Psoas muscle (tissue), 8 donors: Measurements from ENCODE around the gene OR10R2. TPM values are rescaled to one million over a fixed set of nuclear protein-coding genes. Genes with fewer than 3 reads are reported as not detected.
"Not testable (repeated sequence)": the region's sequence is repeated elsewhere in the genome, so short reads cannot be mapped to it uniquely, and the experiment has no call there.

Experiments
- ATAC-seq, 4 donors: fragments of 200-7000 bp; cut with Tn5 transposase; one replicate each; pipeline ENCODE4 v1.9.1; 2020; ENCODE audit warnings: moderate library complexity in 3 of 4, mild to moderate bottlenecking in 2 of 4
- DNase-seq, 2 donors: peaks; one replicate each; pipeline ENCODE4 v3.0.0-alpha.2; 2020
- H3K27ac ChIP-seq: fragments of 200-600 bp; one replicate; pipeline ENCODE4 v1.8.0; 2022
- H3K27me3 ChIP-seq, 3 donors: fragments of 200-600 bp in 1 of 3; one replicate each; pipeline versions ENCODE4 v1.6.1 to v1.8.0; 2013 to 2022; ENCODE audit warnings: low read length in 2 of 3, mild to moderate bottlenecking in 2 of 3, moderate library complexity in 1 of 3; ENCODE audit not compliant: insufficient read depth in 3 of 3
- H3K36me3 ChIP-seq, 2 donors: fragments of 200-600 bp in 1 of 2; one replicate each; pipeline versions ENCODE4 v1.6.1 to v1.8.0; 2013 to 2022; ENCODE audit warnings: low read depth in 1 of 2, mild to moderate bottlenecking in 1 of 2, moderate library complexity in 1 of 2; ENCODE audit not compliant: insufficient read depth in 1 of 2
- H3K4me1 ChIP-seq: fragments of 200-600 bp; one replicate; pipeline ENCODE4 v1.8.0; 2022
- H3K4me3 ChIP-seq: fragments of 200-600 bp; one replicate; pipeline ENCODE4 v1.8.0; 2022; ENCODE audit warnings: mild to moderate bottlenecking
- H3K9me3 ChIP-seq: fragments of 200-600 bp; one replicate; pipeline ENCODE4 v1.8.0; 2022
- WGBS, 3 donors: extraction: QIAGEN DNeasy Blood & Tissue Kit; methylation state at CpG; one replicate each; pipeline versions ENCODE4 v1.1.6 to v1.1.7; 2013; 5-methylcytosine and 5-hydroxymethylcytosine counted together
- intact Hi-C, 2 donors: fragments of 100-400 bp; cut with DNase I; formaldehyde crosslinking; loops; one replicate each; pipeline versions ENCODE4 v1.11.0 to v1.14.2; 2022
- long read RNA-seq, 2 donors: library from polyadenylated mRNA; unstranded; transcript quantifications; one replicate each; pipeline ENCODE4 v2.0.0, GENCODE V29; 2021
- polyA plus RNA-seq, 3 donors: library from polyadenylated mRNA; stranded (reverse); fragments of 200-250 nt; gene quantifications; one replicate each; pipeline ENCODE4 v1.2.3, GENCODE V29; 2013
- total RNA-seq, 4 donors: library from RNA; stranded (reverse); fragmentation: NEBNext Ultra II Directional in 2 of 4; extraction: Animal tissue kit (Norgen Biotek cat#: 25700) in 2 of 4; gene quantifications; one replicate each; pipeline versions ENCODE4 v1.2.1 to v1.2.4, GENCODE V29; 2021 to 2023
- TF ChIP-seq, protein P1 (sequence below): fragments of 200-600 bp; IDR thresholded peaks from one replicate; pipeline ENCODE4 v1.8.0; 2022; ENCODE audit warnings: antibody characterized with exemption
- donor health status: healthy with polysubstance abuse.
- donor health status: DM: no; HTN: no; CAD: no; lungs with moderate emphysema.
- donor health status: Bipolar disorder and iron deficiency.
- donor health status: healthy.
- donor health status: DM: yes; HTN: yes; CAD: no.
- donor health status: DM: no; HTN: no; CAD: no.
- donor health status: DM: no; HTN: no; CAD: no.
- donor health status: DM: yes; HTN: yes; CAD: no.

The OR10R2 gene, protein sequence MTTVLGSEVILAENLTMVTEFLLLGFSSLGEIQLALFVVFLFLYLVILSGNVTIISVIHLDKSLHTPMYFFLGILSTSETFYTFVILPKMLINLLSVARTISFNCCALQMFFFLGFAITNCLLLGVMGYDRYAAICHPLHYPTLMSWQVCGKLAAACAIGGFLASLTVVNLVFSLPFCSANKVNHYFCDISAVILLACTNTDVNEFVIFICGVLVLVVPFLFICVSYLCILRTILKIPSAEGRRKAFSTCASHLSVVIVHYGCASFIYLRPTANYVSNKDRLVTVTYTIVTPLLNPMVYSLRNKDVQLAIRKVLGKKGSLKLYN
- not detected for total RNA-seq
- polyA plus RNA-seq = not detected
- long read RNA-seq, donor 1 = 0 reads
- long read RNA-seq, donor 2 = 0 reads

DNA sequence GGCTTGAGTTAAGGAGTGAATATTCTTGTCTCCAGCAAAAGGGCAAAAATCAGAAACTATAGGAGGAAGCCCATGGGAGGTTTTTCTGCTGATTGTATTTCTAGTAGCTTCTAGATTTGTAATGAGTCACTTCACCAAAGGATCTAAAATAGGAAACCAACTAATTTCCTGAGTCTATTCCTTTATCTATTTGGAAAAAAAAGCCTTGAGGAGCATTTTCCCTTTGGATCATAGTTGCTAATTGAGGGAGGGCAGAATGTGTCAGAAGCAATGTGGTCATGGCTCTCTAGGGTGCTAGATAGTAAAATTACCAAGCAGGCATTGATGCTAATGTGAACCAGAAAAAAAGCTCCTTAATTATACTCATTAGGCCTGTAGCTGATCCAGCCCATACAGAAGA is at the start of gene OR10R2:
OR10R2 (plus strand) TSS at position 301 of the 400 bp plus-strand sequence. CDS start 106 bp downstream, outside the sequence.
- TF ChIP-seq, protein P1, sequence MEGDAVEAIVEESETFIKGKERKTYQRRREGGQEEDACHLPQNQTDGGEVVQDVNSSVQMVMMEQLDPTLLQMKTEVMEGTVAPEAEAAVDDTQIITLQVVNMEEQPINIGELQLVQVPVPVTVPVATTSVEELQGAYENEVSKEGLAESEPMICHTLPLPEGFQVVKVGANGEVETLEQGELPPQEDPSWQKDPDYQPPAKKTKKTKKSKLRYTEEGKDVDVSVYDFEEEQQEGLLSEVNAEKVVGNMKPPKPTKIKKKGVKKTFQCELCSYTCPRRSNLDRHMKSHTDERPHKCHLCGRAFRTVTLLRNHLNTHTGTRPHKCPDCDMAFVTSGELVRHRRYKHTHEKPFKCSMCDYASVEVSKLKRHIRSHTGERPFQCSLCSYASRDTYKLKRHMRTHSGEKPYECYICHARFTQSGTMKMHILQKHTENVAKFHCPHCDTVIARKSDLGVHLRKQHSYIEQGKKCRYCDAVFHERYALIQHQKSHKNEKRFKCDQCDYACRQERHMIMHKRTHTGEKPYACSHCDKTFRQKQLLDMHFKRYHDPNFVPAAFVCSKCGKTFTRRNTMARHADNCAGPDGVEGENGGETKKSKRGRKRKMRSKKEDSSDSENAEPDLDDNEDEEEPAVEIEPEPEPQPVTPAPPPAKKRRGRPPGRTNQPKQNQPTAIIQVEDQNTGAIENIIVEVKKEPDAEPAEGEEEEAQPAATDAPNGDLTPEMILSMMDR = no peak
- no peak within 1 kb of the TSS for H3K4me3 ChIP-seq
- no peak for ATAC-seq

DNA sequence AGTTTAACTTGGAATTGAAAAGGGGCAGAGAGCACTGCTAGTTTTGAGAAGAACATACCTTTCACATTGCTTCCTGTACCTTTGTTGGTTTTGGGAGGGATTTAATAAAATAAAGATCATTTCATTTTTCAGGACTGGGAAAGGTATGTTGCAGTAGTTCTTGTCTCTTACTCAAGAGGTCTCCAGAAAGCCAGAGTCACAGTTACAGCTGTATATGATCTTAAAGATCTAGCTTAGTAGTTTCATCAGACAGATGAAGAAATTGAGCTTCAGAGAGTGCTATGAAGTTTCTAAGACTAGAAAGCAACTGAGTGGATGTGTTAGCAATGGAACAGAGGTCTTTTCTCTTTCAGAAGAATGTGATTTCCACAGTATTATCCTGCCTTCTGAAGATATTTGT is 47.0 kb upstream of the OR10R2 start:
- no peak for ATAC-seq
- Histone ChIP-seq H3K36me3 (no peaks in the 10 kb centered on the region), H3K27me3 (no peaks in the 10 kb centered on the region), H3K4me1 (no peaks in the 10 kb centered on the region), H3K27ac (no peak overlapping the region), H3K9me3 (peaks cover 7% of the 10 kb centered on the region), H3K4me3 (no peak overlapping the region)
- TF ChIP-seq, protein P1 = no peak
- DNase-seq = no peak
- intact Hi-C loops = no loop called here

More for the DNA sequence above, at the start of gene OR10R2:
- Histone ChIP-seq H3K9me3 (no peaks in the 10 kb centered on the region), H3K27ac (no peak within 1 kb of the TSS), H3K36me3 (no peaks in the 10 kb centered on the region), H3K27me3 (no peaks in the 10 kb centered on the region), H3K4me1 (no peaks in the 10 kb centered on the region)
- no peak for DNase-seq
- intact Hi-C loops = no loop called here

DNA sequence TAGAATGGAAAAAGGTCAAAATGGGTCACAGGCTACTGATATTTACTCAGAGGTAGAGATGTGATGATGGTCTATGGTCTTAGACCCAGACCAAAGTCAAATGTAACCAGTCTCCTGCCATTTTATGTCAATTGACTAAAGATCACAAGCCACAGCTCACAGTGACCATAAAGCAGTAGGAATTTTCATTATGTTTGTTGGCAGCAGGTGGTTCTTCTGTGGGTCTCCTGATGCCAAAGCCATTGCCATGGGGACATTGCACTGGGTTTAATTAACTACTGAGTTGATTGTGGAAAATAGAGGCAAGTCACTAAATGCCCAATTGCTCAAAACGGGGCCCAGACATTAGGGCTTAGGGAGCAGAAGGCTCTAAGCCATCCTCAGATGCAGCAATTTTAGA is 45.9 kb upstream of the OR10R2 start, which contains the start of gene OR10K2:
OR10K2 (minus strand) TSS at position 101 of the 400 bp plus-strand sequence. CDS start 5,371 bp downstream, outside the sequence.
- H3K9me3 ChIP-seq = peaks cover 7% of the 10 kb centered on the region
- no peak within 1 kb of the TSS for H3K4me3 ChIP-seq
- H3K27ac ChIP-seq = no peak within 1 kb of the TSS
- H3K27me3 ChIP-seq = no peaks in the 10 kb centered on the region
- intact Hi-C loops = no loop called here
- no peaks in the 10 kb centered on the region for H3K36me3 ChIP-seq
- no peak for DNase-seq
- ATAC-seq = no peak
- TF ChIP-seq, protein P1 = no peak
- H3K4me1 ChIP-seq = no peaks in the 10 kb centered on the region
- 83 to 92% (median 86%) methylated on average over 1 of the region's 1 CpG for WGBS, 3 donors

DNA sequence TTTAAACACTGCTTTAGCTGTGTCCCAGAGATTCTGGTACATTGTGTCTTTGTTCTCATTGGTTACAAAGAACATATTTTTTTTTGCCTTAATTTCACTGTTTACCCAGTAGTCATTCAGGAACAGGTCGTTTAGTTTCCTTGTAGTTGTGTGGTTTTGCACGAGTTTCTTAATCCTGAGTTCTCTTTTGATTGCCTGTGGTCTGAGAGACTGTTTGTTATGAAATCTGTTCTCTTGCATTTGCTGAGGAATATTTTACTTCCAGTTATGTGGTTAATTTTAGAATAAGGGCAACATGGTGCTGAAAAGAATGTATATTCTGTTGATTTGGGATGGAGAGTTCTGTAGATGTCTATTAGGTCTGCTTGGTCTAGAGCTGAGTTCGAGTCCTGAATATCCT is 41.9 kb upstream of the OR10R2 start:
- intact Hi-C loops, H3K27ac ChIP-seq, H3K4me1 ChIP-seq, H3K36me3 ChIP-seq, H3K4me3 ChIP-seq, H3K9me3 ChIP-seq, H3K27me3 ChIP-seq, ATAC-seq, DNase-seq: not testable (repeated sequence)
- 46 to 59% (median 52%) methylated on average over 3 of the region's 3 CpGs for WGBS, 3 donors

DNA sequence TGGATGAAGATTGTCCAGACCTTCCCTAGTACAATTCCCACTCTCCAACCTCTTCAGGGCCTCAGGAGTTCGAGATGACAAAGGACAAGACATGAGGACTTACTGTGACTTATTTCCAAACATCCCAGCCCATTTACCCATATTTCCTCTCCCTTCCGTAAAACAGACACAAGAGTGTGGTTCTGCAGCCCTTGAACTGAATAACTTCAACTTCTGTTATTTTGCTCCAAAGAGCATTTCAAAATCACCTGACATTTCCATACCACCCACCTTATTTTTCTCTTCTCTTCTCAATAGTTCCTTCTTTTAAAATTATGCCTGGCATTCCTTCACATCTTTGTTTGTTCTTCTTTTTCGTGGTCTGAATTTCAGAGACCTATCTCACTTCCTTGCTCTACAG is 37.3 kb upstream of the OR10R2 start:
- Histone ChIP-seq H3K36me3 (no peaks in the 10 kb centered on the region), H3K27ac (no peak overlapping the region), H3K27me3 (no peaks in the 10 kb centered on the region), H3K4me1 (no peaks in the 10 kb centered on the region), H3K9me3 (no peaks in the 10 kb centered on the region), H3K4me3 (no peak overlapping the region)
- no peak for DNase-seq
- TF ChIP-seq, protein P1 = no peak
- 50 to 56% (median 50%) methylated on average over 3 of the region's 3 CpGs for WGBS, 3 donors
- intact Hi-C loops = no loop called here
- ATAC-seq = no peak
